Forelimb muscle (tissue), 1 donor: ENCODE data around the gene SH3PXD2A. TPM values are rescaled to one million over a fixed set of nuclear protein-coding genes. Genes with fewer than 3 reads are reported as not detected.
"Not testable (repeated sequence)": the region's sequence is repeated elsewhere in the genome, so short reads cannot be mapped to it uniquely, and the experiment has no call there.

ENCODE experiments used
- DNase-seq: peaks from one replicate; pipeline ENCODE4 v3.0.0-alpha.2; 2013; ENCODE audit warnings: low read depth
- polyA plus RNA-seq: library from polyadenylated mRNA; unstranded; fragments of 120-200 nt; gene quantifications from one replicate; pipeline ENCODE4 v1.2.1, GENCODE V29; 2013; ENCODE audit not compliant: insufficient read length

SH3PXD2A gene
- polyA plus RNA-seq, 1 donor: 72.7 TPM

DNA sequence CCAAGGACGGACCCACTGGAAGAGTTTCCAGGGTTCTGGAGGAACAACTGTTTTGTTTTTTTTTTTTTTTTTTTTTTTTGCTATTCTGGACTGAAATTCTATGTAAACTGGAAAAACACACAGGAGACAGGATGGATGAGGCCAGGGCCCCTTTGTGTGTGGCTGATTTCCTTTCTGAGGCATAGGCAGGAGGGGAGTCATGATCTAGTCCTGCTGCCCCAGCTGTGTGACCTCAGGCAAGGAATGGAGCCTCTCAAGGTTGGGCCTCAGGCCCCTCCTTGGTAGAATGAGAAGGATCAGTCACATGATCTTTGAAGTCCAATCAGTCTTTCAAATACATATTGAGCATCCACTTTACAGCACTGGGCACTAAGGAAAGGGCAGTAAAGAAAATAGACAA lies 87.6 kb downstream of the SH3PXD2A start:
- DNase-seq: no peak

DNA sequence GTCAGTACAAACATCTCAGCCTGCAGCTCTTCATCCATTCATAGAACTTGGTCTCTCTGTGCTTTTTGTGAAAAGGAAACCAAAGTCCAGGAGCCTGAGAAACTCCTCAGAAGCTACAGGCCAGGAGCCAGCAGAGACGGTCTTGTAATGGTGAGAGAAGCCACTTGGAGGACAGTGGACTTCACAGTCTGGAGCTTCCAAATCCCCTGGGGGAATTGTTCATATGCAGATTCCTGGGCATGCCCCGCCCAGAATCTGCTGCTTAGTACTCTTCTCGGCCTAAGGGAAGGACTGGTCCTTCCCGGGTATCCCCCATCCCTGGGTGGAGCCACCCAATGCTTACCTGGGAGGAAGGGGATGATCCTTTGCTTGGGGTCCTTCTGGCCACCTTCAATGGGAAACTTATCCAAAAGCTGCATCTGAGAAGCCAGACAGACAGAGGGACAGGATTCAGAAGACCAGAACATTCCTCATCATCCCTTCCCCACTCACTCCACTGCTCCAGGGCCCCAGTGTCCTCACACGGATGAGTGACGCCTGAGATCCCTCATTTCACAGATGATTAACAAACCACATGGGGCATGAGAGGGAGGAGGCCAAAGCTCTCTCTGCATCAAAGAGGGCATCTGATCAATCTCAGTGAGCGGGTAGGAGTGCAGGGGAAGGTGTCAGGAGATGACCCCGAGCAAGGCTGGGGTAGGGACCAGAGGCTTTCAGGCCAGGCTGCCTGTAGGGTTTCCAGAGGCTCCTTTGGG lies 88.4 kb downstream of the SH3PXD2A start:
- DNase-seq: no peak

DNA sequence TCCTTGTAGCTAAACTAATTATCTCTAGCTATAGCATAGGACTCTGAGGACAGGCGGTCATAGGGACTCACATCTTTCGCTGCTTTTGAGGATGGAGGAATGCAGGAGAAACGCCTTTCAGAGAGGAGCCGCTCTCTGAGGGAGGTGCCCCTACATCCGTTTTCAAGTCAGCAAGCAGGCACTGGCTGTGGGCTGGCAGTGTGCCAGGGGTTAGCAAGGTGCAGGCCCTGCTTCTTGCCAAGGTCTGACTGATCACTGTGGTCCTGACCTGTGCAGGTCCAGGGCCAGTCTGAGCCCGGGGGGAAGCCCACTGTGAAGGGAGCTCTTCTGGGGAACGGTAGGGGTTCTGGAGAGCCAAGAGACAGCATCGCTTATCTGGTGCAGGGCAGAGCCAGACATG lies 89.4 kb downstream of the SH3PXD2A start:
- no peak for DNase-seq

DNA sequence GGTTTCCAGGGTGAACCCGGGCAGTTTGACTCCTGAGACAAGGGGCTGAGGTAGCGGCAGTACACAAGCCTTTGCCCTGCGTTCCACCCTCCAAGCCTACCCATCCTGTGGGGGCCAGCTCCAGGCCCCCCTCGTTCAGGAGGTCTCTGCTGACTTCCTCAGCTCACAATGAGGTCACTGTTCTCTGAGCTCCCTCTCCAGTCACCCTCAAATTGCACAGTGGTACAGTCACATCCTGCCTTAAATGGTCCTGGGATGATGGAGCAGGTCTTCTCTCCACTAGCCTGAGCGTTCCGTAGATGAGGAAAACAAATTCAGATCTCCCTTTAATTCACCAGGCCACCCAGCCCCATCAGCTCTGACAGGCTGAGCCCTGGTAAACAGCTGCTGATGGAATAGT lies 90.2 kb downstream of the SH3PXD2A start:
- no peak for DNase-seq

DNA sequence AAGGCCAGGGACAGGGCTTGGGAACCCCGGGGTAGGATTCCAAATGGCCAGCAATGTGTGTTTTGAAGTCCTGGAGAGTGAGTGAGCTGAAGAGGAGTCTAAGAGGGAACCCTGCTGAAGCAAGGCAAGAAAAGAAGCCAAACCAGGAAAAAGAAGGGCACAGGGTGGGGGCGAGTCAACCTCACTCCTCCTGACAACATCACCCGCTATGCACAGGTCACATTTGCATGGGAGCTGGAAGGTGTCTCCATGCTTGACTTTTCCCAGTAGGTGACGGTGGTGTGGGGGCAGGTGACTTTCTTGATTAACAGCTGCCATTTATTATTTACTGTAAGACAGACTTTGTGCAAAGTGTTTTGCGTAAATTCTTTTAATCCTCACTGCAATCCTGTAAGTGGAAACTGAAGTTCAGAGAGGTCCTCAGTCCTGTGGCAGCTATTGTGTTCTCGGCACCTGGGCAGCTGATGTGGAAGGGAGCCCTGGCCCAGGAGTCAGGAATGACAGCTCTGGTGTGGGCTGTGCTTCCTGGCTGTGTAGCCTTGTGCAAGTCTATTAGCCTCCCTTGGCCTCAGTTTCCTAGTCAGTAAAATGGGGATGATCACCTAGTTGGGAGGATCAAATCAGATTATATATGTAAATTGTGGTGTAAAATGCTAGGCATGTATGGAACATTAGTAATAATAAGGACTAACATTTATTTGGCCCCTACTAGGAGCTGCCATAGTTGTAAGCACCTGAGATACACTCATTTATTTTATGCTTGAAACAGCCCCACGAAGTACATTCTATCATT lies 90.9 kb downstream of the SH3PXD2A start:
- no peak for DNase-seq

DNA sequence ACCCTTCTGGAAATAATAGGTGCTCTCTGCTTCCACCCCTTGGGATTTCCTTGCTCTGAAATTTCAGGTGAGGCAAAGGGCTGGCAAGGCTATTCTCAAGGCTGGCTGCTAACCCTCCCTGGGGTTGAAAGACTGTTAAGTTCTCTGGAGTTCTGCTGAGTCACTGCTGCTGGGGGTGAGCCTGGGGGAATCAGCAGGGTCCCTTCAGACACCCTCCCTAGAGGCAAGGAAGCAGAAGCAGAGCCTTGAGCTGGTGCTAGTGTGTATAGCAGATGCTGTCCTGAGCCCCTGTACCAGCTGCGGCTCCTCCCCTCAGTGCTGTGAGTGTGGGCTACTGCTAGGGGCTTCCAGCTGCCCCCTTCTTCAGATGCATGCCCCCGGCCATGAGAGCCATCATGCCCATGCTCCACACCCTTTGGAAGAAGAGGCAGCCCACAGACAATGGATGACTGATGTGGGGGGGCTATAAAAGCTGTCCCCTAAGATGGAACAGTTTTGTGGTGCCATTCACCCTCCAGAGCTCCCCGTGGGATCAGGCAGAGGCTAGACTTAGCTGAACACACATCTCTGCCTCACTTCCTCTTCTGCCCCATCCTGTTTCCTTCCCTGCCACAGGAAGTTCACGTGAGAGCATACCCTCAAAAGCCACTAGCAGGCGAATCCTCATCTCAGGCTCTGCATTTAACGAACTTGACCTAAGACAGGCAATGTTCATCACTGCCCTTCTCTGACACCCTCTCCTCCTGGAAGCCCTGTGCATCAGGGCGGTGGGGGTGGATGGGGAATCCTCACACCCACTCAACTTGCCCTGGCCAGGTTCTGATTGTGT lies 91.8 kb downstream of the SH3PXD2A start:
- no peak for DNase-seq

DNA sequence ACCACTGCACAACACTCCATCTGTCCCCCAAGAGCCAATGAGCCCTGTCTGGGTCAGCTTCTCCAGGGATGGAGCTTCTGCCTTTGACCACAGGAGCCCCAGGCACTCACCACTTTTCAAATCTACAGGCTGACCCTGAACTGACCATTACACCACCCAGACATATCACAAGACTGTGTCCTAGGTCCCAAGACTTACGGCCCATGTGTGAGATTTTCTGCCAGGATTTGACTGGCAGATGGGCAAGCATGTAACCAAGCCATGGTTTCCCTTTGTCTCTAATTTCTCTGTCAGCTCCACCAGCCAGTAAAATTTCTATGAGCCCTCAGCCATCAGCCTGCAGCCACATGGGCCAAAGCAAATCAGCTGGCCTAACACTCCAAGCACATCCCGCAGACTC lies 92.5 kb downstream of the SH3PXD2A start:
- DNase-seq: no peak

DNA sequence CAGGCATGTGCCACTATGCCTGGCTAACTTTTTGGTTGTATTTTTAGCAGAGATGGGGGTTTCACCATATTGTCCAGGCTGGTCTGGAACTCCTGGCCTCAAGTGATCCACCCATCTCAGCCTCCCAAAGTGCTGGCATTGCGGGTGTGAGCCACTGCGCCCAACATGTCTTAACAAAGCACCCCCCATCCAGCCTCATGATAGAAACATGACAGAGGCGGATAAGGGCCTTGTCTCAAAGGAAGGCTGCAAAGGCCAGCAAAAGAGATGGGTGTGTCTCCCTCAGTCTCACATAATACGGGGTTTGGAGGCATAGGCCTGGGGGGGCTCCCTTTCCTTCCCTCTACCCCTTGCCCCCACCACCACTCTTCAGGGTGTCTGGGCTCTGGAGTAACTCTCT lies 93.2 kb downstream of the SH3PXD2A start:
- DNase-seq: no peak

DNA sequence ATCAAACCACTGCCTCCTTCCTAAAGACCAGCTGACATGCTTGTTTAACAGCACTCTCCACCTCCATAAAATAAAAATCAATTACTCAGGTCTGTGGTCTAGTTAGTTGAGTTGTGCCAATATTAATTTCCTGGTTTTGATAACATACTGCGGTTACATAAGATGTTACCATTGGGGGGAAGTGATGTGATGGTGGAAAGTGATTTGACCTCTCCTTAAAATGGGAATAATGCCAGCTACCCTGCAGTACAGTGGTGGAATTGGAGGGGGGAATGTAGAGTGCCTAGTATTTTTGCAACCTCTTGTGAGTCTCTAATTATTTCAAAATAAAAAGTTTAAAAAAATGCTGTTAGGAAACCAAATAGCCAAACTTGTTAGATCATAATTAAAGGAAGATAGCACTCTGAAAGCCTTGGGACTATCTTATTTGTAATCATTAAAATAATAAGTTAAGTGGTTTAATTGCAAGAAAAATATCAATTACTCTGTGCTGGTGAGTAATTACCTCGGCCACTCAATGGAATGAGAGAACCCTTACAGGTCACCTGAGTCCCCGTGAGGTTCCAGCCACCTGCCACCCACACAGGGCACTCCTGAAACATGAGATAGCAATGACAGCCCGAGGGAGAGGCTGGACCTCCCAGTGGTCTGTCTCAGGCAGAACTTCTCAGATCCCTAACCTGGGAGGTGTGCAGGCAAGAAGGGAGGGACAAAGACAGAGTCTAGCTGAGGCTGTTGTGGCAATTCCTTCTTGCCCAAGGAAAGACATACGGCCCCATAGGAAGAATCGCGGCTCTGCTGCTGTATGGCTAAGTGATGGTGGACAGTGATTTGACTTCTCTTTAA lies 94.1 kb downstream of the SH3PXD2A start:
- DNase-seq: no peak

DNA sequence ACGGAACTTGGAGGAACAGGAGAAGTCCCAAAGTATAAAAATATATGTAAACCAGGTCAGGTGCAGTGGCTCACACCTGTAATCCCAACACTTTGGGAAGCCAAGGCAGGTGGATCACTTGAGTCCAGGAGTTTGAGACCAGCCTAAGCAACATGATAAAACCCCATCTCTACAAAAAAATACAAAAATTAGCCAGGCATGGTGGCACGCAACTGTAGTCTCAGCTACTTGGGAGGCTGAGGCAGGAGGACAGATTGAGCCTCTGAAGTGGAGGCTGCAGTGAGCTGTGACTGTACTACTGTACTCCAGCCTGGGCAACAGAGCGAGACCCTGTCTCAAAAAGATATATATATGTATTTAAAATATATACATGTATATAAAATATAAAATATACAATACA lies 95.1 kb downstream of the SH3PXD2A start:
- not testable (repeated sequence) for DNase-seq

DNA sequence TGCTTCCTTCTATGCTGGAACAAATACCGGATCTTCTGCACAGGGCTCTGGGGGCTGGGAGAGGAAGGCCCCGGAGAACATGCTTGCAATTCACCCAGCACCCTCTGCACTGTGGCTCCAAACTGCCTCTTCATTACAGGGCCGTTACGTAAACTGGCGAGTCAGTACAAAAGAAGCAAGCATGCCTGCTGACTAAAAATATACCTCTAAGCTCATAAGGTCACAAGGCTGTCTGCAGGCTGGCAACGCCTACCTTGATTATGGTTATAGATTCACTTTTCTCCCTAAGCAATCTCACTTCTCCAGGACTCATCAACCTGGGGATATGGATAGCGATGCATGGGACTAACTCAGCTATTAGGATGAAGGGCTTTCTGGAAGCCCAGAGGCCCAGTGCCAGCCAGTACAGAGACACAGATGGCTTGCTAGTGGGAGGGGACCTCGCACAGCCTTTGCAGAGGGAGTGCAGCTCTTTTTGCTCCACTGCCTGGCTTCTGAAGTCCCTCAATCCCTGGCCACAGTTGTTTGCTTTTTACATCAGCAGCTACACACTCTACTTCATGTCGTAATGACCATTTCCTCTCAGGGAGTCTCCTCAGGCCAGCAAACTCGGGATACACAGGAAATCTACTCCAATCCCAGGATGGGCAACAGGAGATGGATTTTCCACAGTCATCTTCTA lies 96.1 kb downstream of the SH3PXD2A start:
- DNase-seq: no peak

DNA sequence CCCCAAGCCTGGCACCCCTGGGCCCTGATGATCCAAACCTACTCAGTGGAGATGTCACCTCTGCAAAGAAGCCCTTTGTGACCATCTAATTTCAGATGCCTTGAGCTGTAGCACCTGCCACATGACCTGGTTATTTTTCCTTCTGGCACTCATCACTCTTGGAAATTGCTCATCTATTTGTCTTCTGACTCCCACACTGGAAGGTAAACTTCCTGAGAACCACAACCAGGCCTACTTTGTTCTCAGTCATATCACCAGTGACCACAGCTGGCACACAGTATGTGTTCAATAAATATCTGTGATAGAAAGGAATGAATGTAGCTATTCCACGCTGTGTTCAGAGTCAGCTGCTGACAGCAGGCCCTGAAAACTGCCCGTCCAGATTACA lies 97.1 kb downstream of the SH3PXD2A start:
- no peak for DNase-seq

DNA sequence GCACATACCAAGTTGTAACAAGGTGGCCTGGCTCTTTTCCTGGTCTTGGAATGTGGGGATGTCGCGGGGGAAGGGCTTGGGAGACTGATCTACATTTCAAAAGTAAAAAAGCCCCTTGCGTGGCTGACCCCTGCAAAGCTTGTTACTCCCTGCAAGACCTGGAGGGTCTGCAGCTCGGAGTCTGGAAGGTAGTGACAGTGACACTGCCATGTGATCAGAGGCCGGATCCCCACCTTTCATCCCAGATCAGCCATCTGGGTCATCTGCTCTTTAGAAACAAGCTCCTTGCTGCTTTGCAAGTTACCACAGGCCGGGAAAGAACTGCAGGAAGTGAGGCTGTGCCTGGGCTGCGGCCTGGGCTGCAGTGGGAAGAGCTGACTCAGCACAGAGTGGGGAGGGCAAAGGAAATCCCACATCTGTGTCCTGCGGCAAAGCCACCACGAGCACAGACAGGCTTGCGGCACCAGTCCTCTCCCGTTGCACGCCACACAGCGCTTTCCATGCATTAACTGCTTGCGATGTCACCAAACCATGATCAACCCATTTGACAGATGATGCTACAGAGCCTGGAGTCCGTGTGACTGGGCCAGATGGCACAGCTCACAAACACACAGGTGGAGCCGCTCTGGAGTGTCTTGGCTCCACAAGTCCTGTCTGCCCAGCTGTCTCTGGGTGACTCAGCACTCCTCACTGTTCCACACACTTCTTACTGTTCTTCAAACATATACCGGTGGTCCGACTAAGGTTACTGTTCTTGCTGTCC lies 97.7 kb downstream of the SH3PXD2A start:
- DNase-seq: no peak

DNA sequence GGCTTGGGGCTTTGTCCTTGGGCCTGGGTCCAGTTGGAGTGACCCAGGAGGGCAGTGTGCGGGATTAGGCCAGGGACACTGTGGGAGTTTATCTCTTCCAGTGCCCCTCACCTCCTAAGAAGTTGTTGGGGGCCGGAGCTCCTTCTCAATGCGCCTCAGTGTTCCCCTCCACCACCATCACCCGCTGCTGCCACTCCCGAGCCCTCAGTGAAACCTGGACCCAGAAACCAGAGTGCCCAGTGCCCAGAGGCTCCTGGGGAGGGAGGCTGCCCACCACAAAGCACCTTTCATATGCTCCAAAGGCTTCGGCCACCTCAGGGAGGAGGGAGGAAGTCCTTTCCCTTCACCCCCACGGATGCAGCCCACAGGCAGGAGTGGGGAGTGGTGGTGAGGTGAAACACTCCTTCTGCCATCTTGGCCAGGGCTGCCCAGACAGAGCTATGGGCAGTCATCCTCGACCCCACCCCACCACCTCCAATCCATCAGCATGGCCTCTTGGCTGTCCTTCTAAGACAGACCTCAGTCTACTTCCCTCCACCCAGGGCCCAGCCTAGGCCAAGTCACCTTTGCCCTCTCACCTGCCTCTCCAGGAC lies 99.0 kb downstream of the SH3PXD2A start:
- no peak for DNase-seq

DNA sequence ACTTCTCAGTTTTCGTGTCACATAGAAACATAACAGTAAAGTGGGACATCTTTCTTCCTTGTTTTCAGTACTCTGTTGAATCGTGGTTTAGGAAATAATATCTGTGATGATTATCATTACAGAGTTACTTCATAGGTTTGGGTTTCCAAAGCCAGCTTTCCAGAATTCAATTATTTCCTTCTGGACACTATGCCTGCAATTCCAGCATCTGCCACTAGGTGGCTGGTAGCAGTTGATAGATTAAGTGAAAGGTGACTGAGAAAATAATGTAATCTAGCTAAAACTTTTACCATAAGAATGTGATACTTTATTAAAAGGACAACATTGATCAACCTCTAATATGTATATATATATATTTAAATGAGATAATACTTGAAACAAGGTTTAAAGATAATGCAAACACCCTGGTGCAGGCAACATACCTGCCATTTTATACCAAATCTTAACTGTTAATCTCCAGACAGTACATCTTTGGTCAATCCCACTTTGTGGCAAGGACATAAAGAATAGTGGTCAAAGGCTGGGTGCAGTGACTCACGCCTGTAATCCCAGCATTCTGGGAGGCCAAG lies 102.6 kb downstream of the SH3PXD2A start:
- no peak for DNase-seq

DNA sequence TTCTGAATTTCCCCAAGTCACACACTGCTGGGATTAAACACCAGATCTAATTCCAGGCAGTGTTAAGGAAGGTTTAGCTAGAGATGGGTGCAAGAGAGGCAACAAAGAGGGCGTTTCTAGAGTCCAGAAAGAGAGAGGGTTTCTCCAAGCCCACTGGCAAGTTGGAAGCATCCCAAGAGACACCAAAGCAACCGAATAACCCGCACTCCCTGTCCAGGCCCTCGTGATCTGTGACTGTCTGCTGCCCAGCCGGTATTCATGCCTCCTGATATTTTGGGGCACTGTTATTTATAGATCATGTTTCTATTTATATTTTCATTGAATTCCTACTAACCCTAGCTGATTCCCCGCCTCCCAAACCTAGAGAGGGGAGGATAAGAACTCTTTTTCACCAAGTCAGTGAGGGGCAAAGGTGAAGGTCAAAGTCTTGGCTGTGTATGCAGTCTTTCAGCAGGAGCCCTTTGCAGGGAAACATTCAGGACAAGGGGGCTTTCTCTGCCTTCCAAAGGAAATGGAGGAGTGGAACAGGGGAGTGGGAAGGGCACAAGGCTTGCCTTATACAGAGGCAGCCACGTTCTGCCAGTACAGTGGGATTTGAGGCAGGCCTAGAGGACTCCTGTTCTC lies 103.6 kb downstream of the SH3PXD2A start:
- no peak for DNase-seq

DNA sequence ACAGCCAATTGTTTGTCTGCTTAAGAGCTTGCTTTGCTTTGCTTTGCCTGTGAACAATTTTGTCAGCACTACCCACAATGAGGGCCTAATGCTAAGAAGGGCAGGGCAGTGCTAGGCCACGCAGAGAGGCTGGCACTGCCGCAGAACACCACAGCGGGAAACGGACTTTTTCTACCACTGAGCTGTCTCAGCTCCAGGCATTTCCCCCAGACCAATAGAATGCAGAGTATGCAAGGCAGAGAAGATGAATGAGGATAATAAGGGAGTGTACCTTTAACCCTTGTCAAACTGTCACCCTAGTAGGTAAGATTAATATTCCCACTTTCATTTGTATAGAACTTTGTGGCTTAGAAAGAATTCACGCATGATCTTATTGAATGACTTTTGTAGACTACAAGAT lies 104.5 kb downstream of the SH3PXD2A start:
- no peak for DNase-seq

DNA sequence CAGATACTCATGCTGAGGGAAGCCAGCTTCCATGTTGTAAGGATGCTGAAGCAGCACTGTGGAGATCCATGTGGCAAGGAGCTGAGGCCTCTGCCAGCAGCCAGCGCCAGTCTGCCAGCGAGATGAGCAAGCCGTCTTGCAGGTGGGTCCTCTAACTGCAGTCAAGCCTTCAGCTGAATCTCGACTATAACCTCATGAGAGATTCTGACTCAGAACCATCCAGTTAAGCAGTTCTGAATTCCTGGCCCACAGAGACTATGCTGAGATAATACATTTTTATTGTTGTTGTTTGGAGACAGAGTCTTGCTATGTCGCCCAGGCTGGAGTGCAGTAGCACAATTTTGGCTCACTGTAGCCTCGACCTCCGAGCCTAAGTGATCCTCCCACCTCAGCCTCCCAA lies 105.6 kb downstream of the SH3PXD2A start:
- DNase-seq: no peak

DNA sequence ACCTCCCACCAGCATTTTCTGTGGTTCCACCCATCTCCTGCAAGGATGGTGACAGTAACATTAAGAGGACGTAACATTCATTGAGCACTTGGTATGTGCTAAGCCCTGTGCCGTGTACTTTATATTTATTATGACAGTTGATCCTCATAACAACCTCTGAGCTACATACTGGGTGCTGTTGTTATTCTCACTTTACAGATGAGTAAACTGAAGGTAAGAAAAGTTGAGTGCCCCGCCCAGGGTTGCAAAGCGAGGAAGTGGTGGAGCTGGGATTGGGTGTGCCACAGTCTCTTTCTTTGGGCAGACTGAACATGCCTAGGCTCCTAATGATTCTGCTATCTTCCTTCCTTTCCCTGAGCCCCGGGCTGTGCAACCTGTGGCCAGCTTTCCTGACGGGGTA lies 107.4 kb downstream of the SH3PXD2A start:
- DNase-seq: no peak
